ENCODE results near the gene PLD4.

- no peak for TF ChIP-seq CTCF (IDR thresholded peaks at IDR 0.05)
- TF ChIP-seq POLR2A (IDR thresholded peaks at IDR 0.05), result no peak
Measured at GRCh38 chr14:104941508-104942365, 17.1 kb downstream of the PLD4 start.

Data from uterus (tissue), 2 donors.